HL-60 (cell line): Measurements from ENCODE around the gene PTPRT.

ENCODE experiments used
- DNase-seq, 2 experiments: peaks; one replicate each; pipeline ENCODE4 v3.0.0-alpha.2; 2010 to 2020; ENCODE audit warnings: low read depth in 1 of 2, low spot score in 1 of 2
- H3K27ac ChIP-seq: fragments of 250-450 bp; sonication (Bioruptor Pico); replicated peaks from 2 replicates; pipeline ENCODE4 v1.5.1; 2020; ENCODE audit warnings: mild to moderate bottlenecking, moderate library complexity
- H3K27me3 ChIP-seq: fragments of 250-450 bp; sonication (Bioruptor Pico); 2 replicates; pipeline ENCODE4 v1.5.1; 2021; ENCODE audit warnings: mild to moderate bottlenecking, moderate library complexity; ENCODE audit not compliant: insufficient read depth, poor library complexity, severe bottlenecking
- H3K4me3 ChIP-seq: replicated peaks from 2 replicates; pipeline ENCODE4 v1.5.1; 2011; ENCODE audit warnings: mild to moderate bottlenecking, control low read depth, low read length; ENCODE audit not compliant: insufficient read depth
- GABPA ChIP-seq: IDR thresholded peaks from 2 replicates; pipeline ENCODE4 v1.6.1; 2012; ENCODE audit warnings: low read depth
- POLR2AphosphoS5 ChIP-seq: IDR thresholded peaks from 2 replicates; pipeline ENCODE4 v1.6.1; 2012; ENCODE audit warnings: low read depth
- SPI1 ChIP-seq: IDR thresholded peaks from 2 replicates; pipeline ENCODE4 v1.6.1; 2012; ENCODE audit warnings: low read depth, mild to moderate bottlenecking, borderline replicate concordance
- TF ChIP-seq, protein P1 (sequence below): IDR thresholded peaks from 2 replicates; pipeline ENCODE4 v1.6.1; 2012; ENCODE audit warnings: low read depth; ENCODE audit not compliant: insufficient replicate concordance
- TF ChIP-seq, protein P2 (sequence below): IDR thresholded peaks from one replicate; pipeline ENCODE4 v1.5.1; 2011; ENCODE audit warnings: low read length, control low read depth, inconsistent platforms; ENCODE audit not compliant: insufficient read depth

Gene PTPRT

DNA sequence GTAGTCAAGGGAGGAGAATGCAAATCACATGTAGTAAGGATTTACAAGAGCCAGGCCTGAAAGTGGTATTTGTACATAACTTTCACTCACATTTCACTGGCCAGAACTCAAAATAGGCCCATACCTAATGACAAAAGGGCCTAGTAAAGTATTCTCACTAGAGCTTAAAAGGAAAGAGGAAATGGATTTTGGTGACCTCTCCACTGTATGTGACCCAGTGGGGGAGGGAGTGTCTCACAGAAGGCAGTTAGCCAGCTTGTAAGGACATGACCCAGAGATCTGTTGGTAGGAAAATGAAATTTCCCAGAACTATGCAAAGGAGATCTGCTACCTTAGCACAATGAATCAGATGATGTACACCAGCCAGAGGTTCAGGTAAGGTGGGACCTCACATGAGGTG is 124.4 kb downstream of the PTPRT start:
- DNase-seq = no peak
- Histone ChIP-seq H3K4me3 (no peak overlapping the region), H3K27me3 (no peaks in the 10 kb centered on the region), H3K27ac (no peak overlapping the region)
- no peak for TF ChIP-seq POLR2AphosphoS5
- TF ChIP-seq, protein P1, sequence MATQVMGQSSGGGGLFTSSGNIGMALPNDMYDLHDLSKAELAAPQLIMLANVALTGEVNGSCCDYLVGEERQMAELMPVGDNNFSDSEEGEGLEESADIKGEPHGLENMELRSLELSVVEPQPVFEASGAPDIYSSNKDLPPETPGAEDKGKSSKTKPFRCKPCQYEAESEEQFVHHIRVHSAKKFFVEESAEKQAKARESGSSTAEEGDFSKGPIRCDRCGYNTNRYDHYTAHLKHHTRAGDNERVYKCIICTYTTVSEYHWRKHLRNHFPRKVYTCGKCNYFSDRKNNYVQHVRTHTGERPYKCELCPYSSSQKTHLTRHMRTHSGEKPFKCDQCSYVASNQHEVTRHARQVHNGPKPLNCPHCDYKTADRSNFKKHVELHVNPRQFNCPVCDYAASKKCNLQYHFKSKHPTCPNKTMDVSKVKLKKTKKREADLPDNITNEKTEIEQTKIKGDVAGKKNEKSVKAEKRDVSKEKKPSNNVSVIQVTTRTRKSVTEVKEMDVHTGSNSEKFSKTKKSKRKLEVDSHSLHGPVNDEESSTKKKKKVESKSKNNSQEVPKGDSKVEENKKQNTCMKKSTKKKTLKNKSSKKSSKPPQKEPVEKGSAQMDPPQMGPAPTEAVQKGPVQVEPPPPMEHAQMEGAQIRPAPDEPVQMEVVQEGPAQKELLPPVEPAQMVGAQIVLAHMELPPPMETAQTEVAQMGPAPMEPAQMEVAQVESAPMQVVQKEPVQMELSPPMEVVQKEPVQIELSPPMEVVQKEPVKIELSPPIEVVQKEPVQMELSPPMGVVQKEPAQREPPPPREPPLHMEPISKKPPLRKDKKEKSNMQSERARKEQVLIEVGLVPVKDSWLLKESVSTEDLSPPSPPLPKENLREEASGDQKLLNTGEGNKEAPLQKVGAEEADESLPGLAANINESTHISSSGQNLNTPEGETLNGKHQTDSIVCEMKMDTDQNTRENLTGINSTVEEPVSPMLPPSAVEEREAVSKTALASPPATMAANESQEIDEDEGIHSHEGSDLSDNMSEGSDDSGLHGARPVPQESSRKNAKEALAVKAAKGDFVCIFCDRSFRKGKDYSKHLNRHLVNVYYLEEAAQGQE = no peak

DNA sequence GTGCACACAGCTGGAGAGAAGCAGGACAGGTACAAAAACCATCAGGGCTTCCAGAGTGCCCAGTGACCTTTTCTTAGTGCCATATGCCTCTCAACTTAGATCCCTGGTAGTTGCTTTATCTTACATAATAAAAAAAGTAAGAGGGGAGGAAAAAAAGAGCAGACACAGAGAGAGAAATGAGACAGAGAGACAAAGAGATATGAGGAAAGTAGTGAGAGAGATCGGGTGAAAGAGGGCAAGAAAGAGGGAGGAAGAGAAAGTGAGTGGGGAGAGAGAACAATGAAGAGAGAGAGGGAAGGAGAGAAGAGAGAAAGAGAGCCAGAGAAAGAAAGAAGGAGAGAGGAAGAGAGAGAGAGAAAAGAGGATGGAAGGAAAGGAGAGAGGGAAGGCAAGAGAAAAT is 131.6 kb downstream of the PTPRT start:
- no peak for DNase-seq
- Histone ChIP-seq H3K27ac (no peak overlapping the region), H3K27me3 (no peaks in the 10 kb centered on the region), H3K4me3 (no peak overlapping the region)
- no peak for TF ChIP-seq POLR2AphosphoS5
- TF ChIP-seq, protein P2, sequence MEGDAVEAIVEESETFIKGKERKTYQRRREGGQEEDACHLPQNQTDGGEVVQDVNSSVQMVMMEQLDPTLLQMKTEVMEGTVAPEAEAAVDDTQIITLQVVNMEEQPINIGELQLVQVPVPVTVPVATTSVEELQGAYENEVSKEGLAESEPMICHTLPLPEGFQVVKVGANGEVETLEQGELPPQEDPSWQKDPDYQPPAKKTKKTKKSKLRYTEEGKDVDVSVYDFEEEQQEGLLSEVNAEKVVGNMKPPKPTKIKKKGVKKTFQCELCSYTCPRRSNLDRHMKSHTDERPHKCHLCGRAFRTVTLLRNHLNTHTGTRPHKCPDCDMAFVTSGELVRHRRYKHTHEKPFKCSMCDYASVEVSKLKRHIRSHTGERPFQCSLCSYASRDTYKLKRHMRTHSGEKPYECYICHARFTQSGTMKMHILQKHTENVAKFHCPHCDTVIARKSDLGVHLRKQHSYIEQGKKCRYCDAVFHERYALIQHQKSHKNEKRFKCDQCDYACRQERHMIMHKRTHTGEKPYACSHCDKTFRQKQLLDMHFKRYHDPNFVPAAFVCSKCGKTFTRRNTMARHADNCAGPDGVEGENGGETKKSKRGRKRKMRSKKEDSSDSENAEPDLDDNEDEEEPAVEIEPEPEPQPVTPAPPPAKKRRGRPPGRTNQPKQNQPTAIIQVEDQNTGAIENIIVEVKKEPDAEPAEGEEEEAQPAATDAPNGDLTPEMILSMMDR = no peak
- TF ChIP-seq, protein P1 = no peak
- TF ChIP-seq SPI1 = no peak
- TF ChIP-seq GABPA = no peak

DNA sequence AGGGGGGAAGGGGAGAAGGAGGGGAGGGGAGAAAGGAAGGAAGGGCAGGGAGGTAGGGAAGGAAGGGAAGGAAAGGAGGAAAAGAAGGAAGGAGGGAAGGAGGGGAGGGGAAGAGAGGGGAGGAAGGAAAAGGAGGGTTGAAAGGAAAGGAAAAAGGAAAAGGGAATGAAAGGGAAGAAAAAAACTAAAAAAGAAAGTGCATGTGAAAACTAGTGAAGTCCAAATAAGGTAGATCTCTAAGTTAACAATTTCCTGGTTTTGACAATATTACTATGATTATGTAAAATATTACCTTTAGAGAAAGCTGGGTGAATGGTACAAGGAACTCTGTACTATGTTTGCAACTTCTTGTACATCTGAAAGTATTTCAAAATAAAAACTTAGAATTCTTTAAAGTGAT is 132.4 kb downstream of the PTPRT start:
- Histone ChIP-seq H3K27me3 (no peaks in the 10 kb centered on the region), H3K27ac (no peak overlapping the region), H3K4me3 (no peak overlapping the region)
- no peak for TF ChIP-seq GABPA
- TF ChIP-seq, protein P2 = no peak
- TF ChIP-seq, protein P1 = no peak
- TF ChIP-seq POLR2AphosphoS5 = no peak
- no peak for TF ChIP-seq SPI1
- no peak for DNase-seq
